Measurements from ENCODE around the gene SEPTIN11.

SEPTIN11 gene

DNA sequence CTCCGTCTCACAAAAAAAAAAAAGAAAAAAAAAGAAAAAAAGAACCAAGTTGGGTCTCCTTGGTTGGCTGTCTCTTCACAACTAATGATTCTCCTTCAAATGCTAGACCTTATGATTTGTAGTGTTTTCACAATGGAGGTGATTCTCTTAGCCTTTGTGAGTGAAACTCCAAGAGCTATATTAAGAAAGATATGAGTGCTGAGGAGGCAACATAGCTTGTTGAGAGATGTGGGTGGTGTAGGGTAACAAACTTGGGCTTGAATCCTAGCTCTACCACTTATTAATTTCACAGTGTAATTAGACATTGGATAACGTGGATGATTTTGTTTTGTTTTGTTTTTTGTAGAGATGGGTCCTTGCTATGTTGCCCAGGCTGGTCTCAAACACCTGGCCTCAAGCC is 10.4 kb upstream of the SEPTIN11 start:
- Histone ChIP-seq H3K9me3 (no peaks in the 10 kb centered on the region), H3K4me1 (no peaks in the 10 kb centered on the region), H3K36me3 (0 out of 2 replicates have a peak, but pooled peaks cover 2% of the 10 kb centered on the region), H3K27me3 (no peaks in the 10 kb centered on the region), H3K4me3 (ENCODE audit: low read depth, low read length) (no peak overlapping the region)
- DNase-seq, result no peak
- TF ChIP-seq, protein P1, sequence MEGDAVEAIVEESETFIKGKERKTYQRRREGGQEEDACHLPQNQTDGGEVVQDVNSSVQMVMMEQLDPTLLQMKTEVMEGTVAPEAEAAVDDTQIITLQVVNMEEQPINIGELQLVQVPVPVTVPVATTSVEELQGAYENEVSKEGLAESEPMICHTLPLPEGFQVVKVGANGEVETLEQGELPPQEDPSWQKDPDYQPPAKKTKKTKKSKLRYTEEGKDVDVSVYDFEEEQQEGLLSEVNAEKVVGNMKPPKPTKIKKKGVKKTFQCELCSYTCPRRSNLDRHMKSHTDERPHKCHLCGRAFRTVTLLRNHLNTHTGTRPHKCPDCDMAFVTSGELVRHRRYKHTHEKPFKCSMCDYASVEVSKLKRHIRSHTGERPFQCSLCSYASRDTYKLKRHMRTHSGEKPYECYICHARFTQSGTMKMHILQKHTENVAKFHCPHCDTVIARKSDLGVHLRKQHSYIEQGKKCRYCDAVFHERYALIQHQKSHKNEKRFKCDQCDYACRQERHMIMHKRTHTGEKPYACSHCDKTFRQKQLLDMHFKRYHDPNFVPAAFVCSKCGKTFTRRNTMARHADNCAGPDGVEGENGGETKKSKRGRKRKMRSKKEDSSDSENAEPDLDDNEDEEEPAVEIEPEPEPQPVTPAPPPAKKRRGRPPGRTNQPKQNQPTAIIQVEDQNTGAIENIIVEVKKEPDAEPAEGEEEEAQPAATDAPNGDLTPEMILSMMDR (IDR thresholded peaks at IDR 0.05; ENCODE audit: low read depth, low read length), result no peak

GRCh38 chr4:76943129-76943620 is 6.4 kb upstream of the SEPTIN11 start:
- TF ChIP-seq, protein P1 (IDR thresholded peaks at IDR 0.05; ENCODE audit: low read depth, low read length), result no peak
- H3K4me1 ChIP-seq, result no peaks in the 10 kb centered on the region
- 0 out of 2 replicates have a peak, but pooled peaks cover 2% of the 10 kb centered on the region for H3K36me3 ChIP-seq
- no peak overlapping the region for H3K4me3 ChIP-seq (ENCODE audit: low read depth, low read length)
- H3K27me3 ChIP-seq, result no peaks in the 10 kb centered on the region
- no peak for DNase-seq
- H3K9me3 ChIP-seq, result no peaks in the 10 kb centered on the region

- no peaks in the 10 kb centered on the region for H3K9me3 ChIP-seq
- no peaks in the 10 kb centered on the region for H3K27me3 ChIP-seq
- DNase-seq, result no peak
- TF ChIP-seq, protein P1 (IDR thresholded peaks at IDR 0.05; ENCODE audit: low read depth, low read length), result no peak
- H3K4me1 ChIP-seq, result no peaks in the 10 kb centered on the region
- no peak overlapping the region for H3K4me3 ChIP-seq (ENCODE audit: low read depth, low read length)
- 0 out of 2 replicates have a peak, but pooled peaks cover 2% of the 10 kb centered on the region for H3K36me3 ChIP-seq
These were observed 5.8 kb upstream of the SEPTIN11 start for GRCh38 chr4:76943790-76944189.

DNA sequence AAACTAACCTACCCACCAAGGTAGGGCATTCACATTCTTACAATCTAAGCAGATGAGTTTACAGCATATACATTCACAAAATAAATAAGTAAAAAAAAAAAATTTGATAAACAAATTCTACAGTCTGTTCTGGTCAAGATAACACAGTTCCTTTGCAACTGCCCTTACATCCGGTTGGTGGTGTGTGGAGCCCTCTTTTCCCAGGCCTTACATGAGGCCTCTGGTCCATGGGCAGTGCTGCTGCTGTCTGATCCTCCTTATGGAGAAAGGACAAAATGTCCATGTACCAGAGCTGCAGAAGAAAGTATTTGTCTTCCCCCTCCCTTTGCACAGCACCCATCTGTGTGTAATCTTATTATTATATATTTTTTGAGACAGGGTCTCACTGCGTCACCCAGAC is 2.2 kb upstream of the SEPTIN11 start:
- no peak for DNase-seq
- Histone ChIP-seq H3K4me1 (peaks cover 1% of the 10 kb centered on the region; the same call in 1 of the 2 replicates), H3K36me3 (0 out of 2 replicates have a peak, but pooled peaks cover 2% of the 10 kb centered on the region), H3K27me3 (no peaks in the 10 kb centered on the region), H3K9me3 (no peaks in the 10 kb centered on the region), H3K4me3 (ENCODE audit: low read depth, low read length) (no peak overlapping the region)
- TF ChIP-seq, protein P1 (IDR thresholded peaks at IDR 0.05; ENCODE audit: low read depth, low read length), result no peak

DNA sequence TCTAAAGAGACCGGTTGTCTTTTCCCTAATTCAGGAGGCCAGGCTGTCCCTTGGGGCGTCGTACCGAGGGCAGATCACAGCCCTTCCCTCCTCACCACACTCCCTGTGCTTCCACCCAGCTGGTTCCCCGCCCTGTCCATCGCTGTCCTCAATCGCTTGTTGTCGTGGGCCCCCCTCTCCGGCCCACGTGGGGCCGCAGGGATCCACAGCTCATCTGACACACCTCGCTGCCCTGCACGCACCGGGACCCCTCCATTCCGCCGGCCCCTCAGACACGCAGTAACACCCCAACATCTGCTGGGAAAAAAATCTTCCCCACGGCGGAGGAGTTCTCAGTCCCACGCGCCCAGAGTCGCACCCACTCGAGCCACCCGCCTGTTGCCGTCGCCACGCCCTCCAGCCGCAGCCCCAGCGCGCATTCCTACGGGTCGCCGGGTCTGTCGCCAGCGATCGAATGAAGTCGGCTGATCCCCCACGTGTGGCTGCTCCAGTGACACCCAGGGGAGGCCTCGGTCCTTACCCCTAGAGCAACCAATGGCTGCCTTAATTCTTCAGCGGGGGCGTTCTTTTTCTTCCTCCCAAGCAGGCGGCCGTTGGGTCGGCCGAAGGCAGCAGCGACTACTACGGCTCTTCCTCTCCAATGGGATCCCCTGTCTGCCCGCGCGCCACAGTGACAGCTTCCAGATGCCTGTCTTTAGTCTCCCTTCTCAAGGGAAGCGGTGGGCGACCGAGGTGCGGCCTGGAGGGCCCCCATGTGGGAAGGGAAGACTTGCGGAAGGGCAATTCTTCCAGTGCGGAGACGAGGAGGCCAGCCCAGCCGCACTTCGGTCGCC is 893 bp upstream of the SEPTIN11 start:
- Histone ChIP-seq H3K36me3 (no peaks in the 10 kb centered on the region), H3K27me3 (no peaks in the 10 kb centered on the region), H3K4me3 (ENCODE audit: low read depth, low read length) (peak overlapping the region; percentile 90), H3K4me1 (peaks cover 9% of the 10 kb centered on the region), H3K9me3 (no peaks in the 10 kb centered on the region)
- TF ChIP-seq, protein P1 (IDR thresholded peaks at IDR 0.05; ENCODE audit: low read depth, low read length), result no peak
- peak; percentile 88 for DNase-seq

All from BE2C (cell line).